GM18526 (cell line): ENCODE measurements around the gene SPATA13.
"Not testable (repeated sequence)": the region's sequence is repeated elsewhere in the genome, so short reads cannot be mapped to it uniquely, and the experiment has no call there.

ENCODE experiments used
- POLR2A ChIP-seq: IDR thresholded peaks from 3 replicates; pipeline ENCODE4 v1.6.1; 2011; ENCODE audit not compliant: insufficient read length; ENCODE audit errors: extremely low read depth

The SPATA13 gene

GRCh38 chr13:24306632-24307031 lies 146.1 kb downstream of the SPATA13 start:
- no peak for TF ChIP-seq POLR2A

GRCh38 chr13:24307211-24308067 lies 146.9 kb downstream of the SPATA13 start:
- no peak for TF ChIP-seq POLR2A

- TF ChIP-seq POLR2A: no peak
Observed at GRCh38 chr13:24308068-24308445, 147.5 kb downstream of the SPATA13 start.

GRCh38 chr13:24308488-24309020 lies 148.0 kb downstream of the SPATA13 start:
- no peak for TF ChIP-seq POLR2A

GRCh38 chr13:24309300-24309699 lies 148.8 kb downstream of the SPATA13 start, which contains the start of gene C1QTNF9:
Gene C1QTNF9 (plus strand): TSS chr13:24309580. CDS start chr13:24316004, 6,424 bp downstream.
- not testable (repeated sequence) for TF ChIP-seq POLR2A

- no peak for TF ChIP-seq POLR2A
Observed at GRCh38 chr13:24313439-24313838, 152.9 kb downstream of the SPATA13 start.

GRCh38 chr13:24323036-24323738 lies 162.7 kb downstream of the SPATA13 start:
- no peak for TF ChIP-seq POLR2A

GRCh38 chr13:24323739-24324075 lies 163.2 kb downstream of the SPATA13 start:
- no peak for TF ChIP-seq POLR2A

GRCh38 chr13:24328145-24328544 lies 167.6 kb downstream of the SPATA13 start:
- no peak for TF ChIP-seq POLR2A

- TF ChIP-seq POLR2A: no peak
Observed at GRCh38 chr13:24338721-24339120, 178.2 kb downstream of the SPATA13 start.

- no peak for TF ChIP-seq POLR2A
Observed at GRCh38 chr13:24339937-24340607, 179.6 kb downstream of the SPATA13 start.

- no peak for TF ChIP-seq POLR2A
Observed at GRCh38 chr13:24340608-24340955, 180.1 kb downstream of the SPATA13 start.

GRCh38 chr13:24341439-24341838 lies 180.9 kb downstream of the SPATA13 start:
- no peak for TF ChIP-seq POLR2A

GRCh38 chr13:24348385-24348784 lies 187.9 kb downstream of the SPATA13 start:
- no peak for TF ChIP-seq POLR2A

GRCh38 chr13:24348797-24349515 lies 188.4 kb downstream of the SPATA13 start:
- no peak for TF ChIP-seq POLR2A
